HUES48 (cell line): Measurements from ENCODE around the gene CDC25B.
A peak's percentile ranks its signal among the peaks of the same experiment; 100 is the strongest.

Source experiments
- H3K27ac ChIP-seq: one replicate; pipeline ENCODE4 v1.7.0; 2013; ENCODE audit warnings: low read depth, low read length, inconsistent platforms
- H3K27me3 ChIP-seq: 2 replicates; pipeline ENCODE4 v1.6.1; 2013; ENCODE audit warnings: mild to moderate bottlenecking, low read length; ENCODE audit not compliant: control insufficient read depth, insufficient read depth
- H3K36me3 ChIP-seq: 2 replicates; pipeline ENCODE4 v1.6.1; 2013; ENCODE audit warnings: low read length; ENCODE audit not compliant: control insufficient read depth, insufficient read depth
- H3K4me1 ChIP-seq: 2 replicates; pipeline ENCODE4 v1.6.1; 2013; ENCODE audit warnings: mild to moderate bottlenecking, low read length; ENCODE audit not compliant: control insufficient read depth, insufficient read depth
- H3K4me3 ChIP-seq: 2 replicates; pipeline ENCODE4 v1.5.1; 2013; ENCODE audit warnings: mild to moderate bottlenecking, low read depth, low read length
- H3K9ac ChIP-seq: 2 replicates; pipeline ENCODE4 v1.6.1; 2013; ENCODE audit warnings: mild to moderate bottlenecking, low read depth, low read length, moderate library complexity
- H3K9me3 ChIP-seq: 2 replicates; pipeline ENCODE4 v1.6.1; 2013; ENCODE audit warnings: low read length; ENCODE audit not compliant: control insufficient read depth, insufficient read depth

The CDC25B gene

GRCh38 chr20:3795511-3796468 lies at the start of gene CDC25B:
Gene CDC25B, plus strand, starts transcription at chr20:3796310. Its CDS starts 222 bp downstream, at chr20:3796532.
- Histone ChIP-seq H3K36me3 (peaks cover 7% of the 10 kb centered on the region; the same call in 1 of the 2 replicates), H3K27me3 (no peaks in the 10 kb centered on the region), H3K9ac (peak within 1 kb of the TSS; percentile 32), H3K4me1 (peaks cover 30% of the 10 kb centered on the region), H3K27ac (peak within 1 kb of the TSS; percentile 48), H3K9me3 (no peaks in the 10 kb centered on the region), H3K4me3 (peak within 1 kb of the TSS; percentile 65)

DNA sequence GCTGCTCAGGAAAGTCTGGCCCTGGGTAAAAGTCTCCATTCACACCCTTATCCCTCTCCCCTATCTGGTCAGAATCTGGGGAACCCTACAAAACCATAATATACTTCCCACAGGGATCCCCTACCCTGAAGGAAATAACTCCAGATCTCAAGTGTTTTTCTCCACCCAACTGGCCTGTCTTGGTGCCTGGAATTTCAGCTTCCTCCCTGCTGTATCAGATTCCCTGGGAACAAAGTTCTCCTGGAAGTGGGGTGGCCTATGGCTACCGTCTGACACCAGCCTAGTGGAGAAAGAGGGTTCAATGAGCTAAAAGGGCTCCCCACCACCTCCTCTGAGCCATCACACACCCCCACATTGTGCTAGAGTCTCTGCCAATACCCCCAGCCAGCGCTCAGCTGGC lies 48.6 kb upstream of the CDC25B start:
- peaks cover 64% of the 10 kb centered on the region for H3K27me3 ChIP-seq
- H3K4me1 ChIP-seq, result peaks cover 18% of the 10 kb centered on the region
- H3K9ac ChIP-seq, result no peak overlapping the region
- no peaks in the 10 kb centered on the region for H3K9me3 ChIP-seq
- no peak overlapping the region for H3K4me3 ChIP-seq
- H3K27ac ChIP-seq, result no peak overlapping the region
- no peaks in the 10 kb centered on the region for H3K36me3 ChIP-seq

- Histone ChIP-seq H3K36me3 (no peaks in the 10 kb centered on the region), H3K9ac (no peak overlapping the region), H3K27ac (no peak overlapping the region), H3K27me3 (peaks cover 65% of the 10 kb centered on the region), H3K4me1 (peaks cover 21% of the 10 kb centered on the region), H3K4me3 (no peak overlapping the region), H3K9me3 (no peaks in the 10 kb centered on the region)
Observed at GRCh38 chr20:3748073-3748472, 48.0 kb upstream of the CDC25B start.

GRCh38 chr20:3749087-3749688 lies 46.9 kb upstream of the CDC25B start:
- H3K27me3 ChIP-seq, result peaks cover 64% of the 10 kb centered on the region
- H3K9ac ChIP-seq, result no peak overlapping the region
- H3K36me3 ChIP-seq, result no peaks in the 10 kb centered on the region
- peaks cover 21% of the 10 kb centered on the region for H3K4me1 ChIP-seq
- H3K4me3 ChIP-seq, result peak overlapping the region; percentile 66; the same call in 1 of the 2 replicates
- no peak overlapping the region for H3K27ac ChIP-seq
- H3K9me3 ChIP-seq, result no peaks in the 10 kb centered on the region

DNA sequence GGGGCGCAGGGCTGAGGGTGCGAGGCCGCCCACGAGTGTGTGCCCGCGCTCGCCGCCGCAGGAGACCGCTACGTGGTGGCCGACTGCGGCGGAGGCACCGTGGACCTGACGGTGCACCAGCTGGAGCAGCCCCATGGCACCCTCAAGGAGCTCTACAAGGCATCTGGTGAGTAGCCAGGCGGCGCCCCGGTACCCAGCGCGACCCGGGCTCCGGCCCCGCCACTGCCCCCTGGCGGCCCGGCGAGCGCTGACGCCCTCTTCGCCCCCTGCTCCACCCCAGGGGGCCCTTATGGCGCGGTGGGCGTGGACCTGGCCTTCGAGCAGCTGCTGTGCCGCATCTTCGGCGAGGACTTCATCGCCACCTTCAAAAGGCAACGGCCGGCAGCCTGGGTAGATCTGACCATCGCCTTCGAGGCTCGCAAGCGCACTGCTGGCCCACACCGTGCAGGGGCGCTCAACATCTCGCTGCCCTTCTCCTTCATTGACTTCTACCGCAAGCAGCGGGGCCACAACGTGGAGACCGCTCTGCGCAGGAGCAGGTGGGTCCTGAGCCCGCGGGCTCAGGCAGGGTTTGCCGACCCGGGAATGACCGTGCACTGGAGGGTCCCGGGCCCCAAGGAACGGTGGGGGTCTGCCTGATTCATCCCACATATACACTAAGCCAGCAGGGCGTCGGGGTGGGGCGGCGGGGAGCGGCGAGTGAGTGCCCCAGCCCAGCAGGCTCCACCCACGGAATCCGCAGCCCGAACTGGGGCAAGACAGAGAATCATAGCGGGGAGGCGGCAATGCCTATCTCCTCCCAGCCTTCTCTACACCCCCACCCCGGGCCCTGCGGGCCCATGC lies 46.2 kb upstream of the CDC25B start:
- Histone ChIP-seq H3K27me3 (peaks cover 59% of the 10 kb centered on the region), H3K4me3 (peak overlapping the region; percentile 66), H3K36me3 (no peaks in the 10 kb centered on the region), H3K9ac (no peak overlapping the region), H3K9me3 (no peaks in the 10 kb centered on the region), H3K4me1 (peaks cover 21% of the 10 kb centered on the region), H3K27ac (no peak overlapping the region)

DNA sequence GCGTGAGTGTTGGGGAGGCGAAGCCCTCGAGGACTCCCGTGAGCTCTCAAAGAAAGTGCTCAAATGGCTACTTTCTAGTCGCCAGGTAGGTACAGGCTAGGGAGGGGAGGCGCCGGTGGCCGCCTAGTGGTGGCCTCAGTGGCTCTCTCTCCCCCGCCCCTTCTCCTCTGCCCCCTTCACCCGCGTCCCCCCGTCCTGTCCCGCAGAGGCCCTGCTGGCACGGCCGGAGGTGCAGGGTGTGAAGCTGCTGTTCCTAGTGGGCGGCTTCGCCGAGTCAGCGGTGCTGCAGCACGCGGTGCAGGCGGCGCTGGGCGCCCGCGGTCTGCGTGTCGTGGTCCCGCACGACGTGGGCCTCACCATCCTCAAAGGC lies 44.8 kb upstream of the CDC25B start:
- Histone ChIP-seq H3K9me3 (no peaks in the 10 kb centered on the region), H3K9ac (no peak overlapping the region; the same call in 1 of the 2 replicates), H3K36me3 (peaks cover 13% of the 10 kb centered on the region; the same call in 1 of the 2 replicates), H3K4me3 (peak overlapping the region; percentile 67), H3K27me3 (peaks cover 50% of the 10 kb centered on the region), H3K27ac (no peak overlapping the region), H3K4me1 (peaks cover 15% of the 10 kb centered on the region)

- Histone ChIP-seq H3K4me3 (peak overlapping the region; percentile 67), H3K36me3 (peaks cover 14% of the 10 kb centered on the region; the same call in 1 of the 2 replicates), H3K27ac (no peak overlapping the region), H3K9me3 (no peaks in the 10 kb centered on the region), H3K27me3 (peaks cover 50% of the 10 kb centered on the region), H3K4me1 (peaks cover 15% of the 10 kb centered on the region), H3K9ac (no peak overlapping the region; the same call in 1 of the 2 replicates)
Observed at GRCh38 chr20:3751675-3752385, 44.3 kb upstream of the CDC25B start.

DNA sequence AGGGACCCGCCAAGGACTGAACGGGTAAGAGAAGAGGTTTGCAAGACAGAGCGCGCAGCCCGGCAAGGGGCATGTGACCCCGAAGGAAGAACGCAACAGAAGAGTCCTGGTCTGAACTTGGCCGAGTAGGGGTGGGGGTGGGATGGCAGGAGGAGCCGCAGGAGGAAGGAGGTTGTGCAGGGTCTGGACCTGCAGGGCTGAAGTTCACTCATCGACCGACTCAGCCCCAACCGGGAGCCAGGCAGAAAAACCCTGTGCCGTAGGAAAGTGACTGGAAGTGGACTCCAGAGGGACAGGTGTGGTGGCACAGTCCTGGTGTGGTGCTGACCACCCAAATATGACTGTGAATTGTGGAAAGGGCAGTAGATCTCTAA lies 43.7 kb upstream of the CDC25B start:
- Histone ChIP-seq H3K27me3 (peaks cover 44% of the 10 kb centered on the region), H3K9me3 (no peaks in the 10 kb centered on the region), H3K9ac (no peak overlapping the region), H3K4me1 (peaks cover 15% of the 10 kb centered on the region), H3K27ac (no peak overlapping the region), H3K4me3 (peak overlapping the region; percentile 67), H3K36me3 (peaks cover 14% of the 10 kb centered on the region; the same call in 1 of the 2 replicates)

GRCh38 chr20:3753098-3753497 lies 43.0 kb upstream of the CDC25B start:
- H3K36me3 ChIP-seq, result peaks cover 18% of the 10 kb centered on the region; the same call in 1 of the 2 replicates
- H3K27me3 ChIP-seq, result peaks cover 39% of the 10 kb centered on the region
- H3K9me3 ChIP-seq, result no peaks in the 10 kb centered on the region
- no peak overlapping the region for H3K27ac ChIP-seq
- no peak overlapping the region for H3K9ac ChIP-seq
- peaks cover 15% of the 10 kb centered on the region for H3K4me1 ChIP-seq
- no peak overlapping the region for H3K4me3 ChIP-seq
